KBM-7 (cell line): ENCODE data around the gene HCN4.
A peak's percentile ranks its signal among the peaks of the same experiment; 100 is the strongest.
"Not testable (repeated sequence)": the region's sequence is repeated elsewhere in the genome, so short reads cannot be mapped to it uniquely, and the experiment has no call there.

Source experiments
- DNase-seq: peaks from one replicate; pipeline ENCODE4 v3.0.0-alpha.2; 2015
- in situ Hi-C: fragments of 300-500 bp; cut with MboI; formaldehyde crosslinking; loops from 2 replicates; pipeline ENCODE4 v1.14.3; 2020; ENCODE audit warnings: low sequenced_read_pairs, low pct_unique_long_range_greater_than_20kb, mixed read lengths

The HCN4 gene

GRCh38 chr15:73318463-73319351, 50.1 kb downstream of the HCN4 start:
- peak; percentile 25 for DNase-seq
- in situ Hi-C loops, result no loop called here

- in situ Hi-C loops, result no loop called here
- no peak for DNase-seq
These were observed 50.9 kb downstream of the HCN4 start for GRCh38 chr15:73317651-73318462.

- DNase-seq, result no peak
- in situ Hi-C loops, result no loop called here
These were observed 54.9 kb downstream of the HCN4 start for GRCh38 chr15:73313861-73314260.

- in situ Hi-C loops, result no loop called here
- DNase-seq, result no peak
These were observed 60.5 kb downstream of the HCN4 start for GRCh38 chr15:73308305-73308704.

GRCh38 chr15:73305331-73306211, 63.2 kb downstream of the HCN4 start:
- peak; percentile 74 for DNase-seq
- in situ Hi-C loops, result no loop called here

GRCh38 chr15:73303636-73304035, 65.1 kb downstream of the HCN4 start:
- DNase-seq, result no peak
- in situ Hi-C loops, result no loop called here

GRCh38 chr15:73300286-73300685, 68.5 kb downstream of the HCN4 start:
- in situ Hi-C loops, result not testable (repeated sequence)

GRCh38 chr15:73298522-73299245, 70.1 kb downstream of the HCN4 start:
- no peak for DNase-seq
- in situ Hi-C loops, result no loop called here

More at GRCh38 chr15:73300286-73300685, 68.5 kb downstream of the HCN4 start:
- DNase-seq, result not testable (repeated sequence)

- DNase-seq, result no peak
- in situ Hi-C loops, result no loop called here
These were observed 72.0 kb downstream of the HCN4 start for GRCh38 chr15:73296609-73297353.

- in situ Hi-C loops, result no loop called here
- DNase-seq, result no peak
These were observed 73.0 kb downstream of the HCN4 start for GRCh38 chr15:73295630-73296286.

GRCh38 chr15:73293773-73294172, 75.0 kb downstream of the HCN4 start:
- in situ Hi-C loops, result no loop called here
- no peak for DNase-seq

GRCh38 chr15:73291441-73291840, 77.3 kb downstream of the HCN4 start:
- in situ Hi-C loops, result no loop called here
- no peak for DNase-seq

GRCh38 chr15:73287019-73287418, 81.7 kb downstream of the HCN4 start:
- DNase-seq, result no peak
- in situ Hi-C loops, result no loop called here

GRCh38 chr15:73286311-73286710, 82.4 kb downstream of the HCN4 start:
- no peak for DNase-seq
- in situ Hi-C loops, result no loop called here

- peak; percentile 54 for DNase-seq
- in situ Hi-C loops, result no loop called here
These were observed 84.6 kb downstream of the HCN4 start for GRCh38 chr15:73284090-73284716.

GRCh38 chr15:73283366-73283962, 85.3 kb downstream of the HCN4 start:
- in situ Hi-C loops, result no loop called here
- no peak for DNase-seq
